ENCODE data around the gene RBMS2. TPM values are rescaled to one million over a fixed set of nuclear protein-coding genes. Genes with fewer than 3 reads are reported as not detected.

The RBMS2 gene
- total and polyA plus RNA-seq, 10 of the 15 experiments (the other 5 are each of a cell fraction or from before 2014, with no cell fraction given), result 0.56 to 7.1 (median 2.4) TPM

DNA sequence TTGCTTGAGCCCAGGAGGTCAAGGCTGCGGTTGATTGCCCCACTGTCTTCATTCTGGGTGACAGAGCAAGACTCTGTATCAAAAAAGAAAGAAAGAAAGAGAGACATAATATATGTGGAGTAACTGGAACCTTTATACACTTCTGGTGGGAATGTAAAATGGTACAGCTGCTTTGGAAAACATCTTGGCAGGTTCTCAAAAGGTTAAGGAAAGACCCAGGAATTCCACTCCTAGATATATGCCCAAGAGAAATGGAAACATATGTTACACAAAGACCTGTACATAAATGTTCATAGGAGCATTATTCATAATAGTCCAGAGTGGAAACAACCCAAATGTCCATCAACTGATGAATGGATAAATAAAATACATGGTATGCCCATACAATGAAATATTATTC is 7.2 kb downstream of the RBMS2 start:
- Histone ChIP-seq H2AFZ (ENCODE audit: control insufficient read depth, low read depth, low read length) (no peak overlapping the region), H3K27ac (ENCODE audit: control insufficient read depth, insufficient read depth) (no peak overlapping the region), H3K4me3 (no peak overlapping the region), H3K27me3 (replicated peaks in 1 of 2; ENCODE audit: control insufficient read depth in 2 of 2, insufficient read depth in 2 of 2, low read length in 1 of 2) (no peaks in the 10 kb centered on the region), H3K36me3 (ENCODE audit: control insufficient read depth in 2 of 2, insufficient read depth in 2 of 2, low read length in 1 of 2) (no peaks in the 10 kb centered on the region), H3K9ac (ENCODE audit: control insufficient read depth, insufficient read depth, low read length) (no peak overlapping the region), H3K4me2 (ENCODE audit: control insufficient read depth, insufficient read depth) (no peak overlapping the region), H3K4me1 (ENCODE audit: control insufficient read depth, insufficient read depth, low read length) (no peaks in the 10 kb centered on the region), H4K20me1 (ENCODE audit: control insufficient read depth, insufficient read depth) (no peaks in the 10 kb centered on the region), H3K79me2 (ENCODE audit: control insufficient read depth, insufficient read depth, low read length) (no peaks in the 10 kb centered on the region), H3K9me3 (replicated peaks; ENCODE audit: control insufficient read depth, insufficient read depth, low read length) (no peaks in the 10 kb centered on the region)
- CTCF ChIA-PET, result interaction anchor here (1.0 kb wide), 1 partner anchor 14 kb away, joined by 3 read pairs; no protein-coding TSS in a partner anchor
- DNase-seq (ENCODE audit: low read depth, low spot score), result no peak
- in situ Hi-C loops (cut with MboI), result no loop called here
- RAD21 ChIA-PET (ENCODE audit: unreplicated experiment), result no interaction called here
- no TSS peak for BruUV-seq (replicated peaks)
- 69% methylated on average over 1 of the region's 1 CpG for WGBS (ENCODE audit: insufficient coverage, insufficient replicate concordance, low lambda C conversion rate, missing lambda C conversion rate)
- POLR2A ChIA-PET, result no interaction called here
- no peak for FAIRE-seq
- SMC1A ChIA-PET (ENCODE audit: uncharacterized antibody, unreplicated experiment), result interaction anchor here (1.4 kb wide), 1 partner anchor 15 kb away, joined by 5 read pairs; no protein-coding TSS in a partner anchor
- no peak for ATAC-seq
- TF ChIP-seq MTA2 (IDR thresholded peaks at IDR 0.05; ENCODE audit: low read depth) (no peak), ZNF217 (IDR thresholded peaks at IDR 0.05) (no peak), CBFB (IDR thresholded peaks at IDR 0.05; ENCODE audit: low read depth) (no peak), NR2C1 (IDR thresholded peaks at IDR 0.05) (no peak), ZNF274 (IDR thresholded peaks at IDR 0.05; ENCODE audit: insufficient read depth, insufficient read length) (no peak), RELA (IDR thresholded peaks at IDR 0.05; ENCODE audit: borderline replicate concordance, partially characterized antibody) (no peak), RBBP5 (conservative IDR thresholded peaks at IDR 0.05) (no peak)
- TF ChIP-seq, protein P1, sequence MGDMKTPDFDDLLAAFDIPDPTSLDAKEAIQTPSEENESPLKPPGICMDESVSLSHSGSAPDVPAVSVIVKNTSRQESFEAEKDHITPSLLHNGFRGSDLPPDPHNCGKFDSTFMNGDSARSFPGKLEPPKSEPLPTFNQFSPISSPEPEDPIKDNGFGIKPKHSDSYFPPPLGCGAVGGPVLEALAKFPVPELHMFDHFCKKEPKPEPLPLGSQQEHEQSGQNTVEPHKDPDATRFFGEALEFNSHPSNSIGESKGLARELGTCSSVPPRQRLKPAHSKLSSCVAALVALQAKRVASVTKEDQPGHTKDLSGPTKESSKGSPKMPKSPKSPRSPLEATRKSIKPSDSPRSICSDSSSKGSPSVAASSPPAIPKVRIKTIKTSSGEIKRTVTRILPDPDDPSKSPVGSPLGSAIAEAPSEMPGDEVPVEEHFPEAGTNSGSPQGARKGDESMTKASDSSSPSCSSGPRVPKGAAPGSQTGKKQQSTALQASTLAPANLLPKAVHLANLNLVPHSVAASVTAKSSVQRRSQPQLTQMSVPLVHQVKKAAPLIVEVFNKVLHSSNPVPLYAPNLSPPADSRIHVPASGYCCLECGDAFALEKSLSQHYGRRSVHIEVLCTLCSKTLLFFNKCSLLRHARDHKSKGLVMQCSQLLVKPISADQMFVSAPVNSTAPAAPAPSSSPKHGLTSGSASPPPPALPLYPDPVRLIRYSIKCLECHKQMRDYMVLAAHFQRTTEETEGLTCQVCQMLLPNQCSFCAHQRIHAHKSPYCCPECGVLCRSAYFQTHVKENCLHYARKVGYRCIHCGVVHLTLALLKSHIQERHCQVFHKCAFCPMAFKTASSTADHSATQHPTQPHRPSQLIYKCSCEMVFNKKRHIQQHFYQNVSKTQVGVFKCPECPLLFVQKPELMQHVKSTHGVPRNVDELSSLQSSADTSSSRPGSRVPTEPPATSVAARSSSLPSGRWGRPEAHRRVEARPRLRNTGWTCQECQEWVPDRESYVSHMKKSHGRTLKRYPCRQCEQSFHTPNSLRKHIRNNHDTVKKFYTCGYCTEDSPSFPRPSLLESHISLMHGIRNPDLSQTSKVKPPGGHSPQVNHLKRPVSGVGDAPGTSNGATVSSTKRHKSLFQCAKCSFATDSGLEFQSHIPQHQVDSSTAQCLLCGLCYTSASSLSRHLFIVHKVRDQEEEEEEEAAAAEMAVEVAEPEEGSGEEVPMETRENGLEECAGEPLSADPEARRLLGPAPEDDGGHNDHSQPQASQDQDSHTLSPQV (IDR thresholded peaks at IDR 0.05), result no peak
- TF ChIP-seq, protein P2, sequence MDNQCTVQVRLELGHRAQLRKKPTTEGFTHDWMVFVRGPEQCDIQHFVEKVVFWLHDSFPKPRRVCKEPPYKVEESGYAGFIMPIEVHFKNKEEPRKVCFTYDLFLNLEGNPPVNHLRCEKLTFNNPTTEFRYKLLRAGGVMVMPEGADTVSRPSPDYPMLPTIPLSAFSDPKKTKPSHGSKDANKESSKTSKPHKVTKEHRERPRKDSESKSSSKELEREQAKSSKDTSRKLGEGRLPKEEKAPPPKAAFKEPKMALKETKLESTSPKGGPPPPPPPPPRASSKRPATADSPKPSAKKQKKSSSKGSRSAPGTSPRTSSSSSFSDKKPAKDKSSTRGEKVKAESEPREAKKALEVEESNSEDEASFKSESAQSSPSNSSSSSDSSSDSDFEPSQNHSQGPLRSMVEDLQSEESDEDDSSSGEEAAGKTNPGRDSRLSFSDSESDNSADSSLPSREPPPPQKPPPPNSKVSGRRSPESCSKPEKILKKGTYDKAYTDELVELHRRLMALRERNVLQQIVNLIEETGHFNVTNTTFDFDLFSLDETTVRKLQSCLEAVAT (IDR thresholded peaks at IDR 0.05), result no peak
- TF ChIP-seq, protein P3, sequence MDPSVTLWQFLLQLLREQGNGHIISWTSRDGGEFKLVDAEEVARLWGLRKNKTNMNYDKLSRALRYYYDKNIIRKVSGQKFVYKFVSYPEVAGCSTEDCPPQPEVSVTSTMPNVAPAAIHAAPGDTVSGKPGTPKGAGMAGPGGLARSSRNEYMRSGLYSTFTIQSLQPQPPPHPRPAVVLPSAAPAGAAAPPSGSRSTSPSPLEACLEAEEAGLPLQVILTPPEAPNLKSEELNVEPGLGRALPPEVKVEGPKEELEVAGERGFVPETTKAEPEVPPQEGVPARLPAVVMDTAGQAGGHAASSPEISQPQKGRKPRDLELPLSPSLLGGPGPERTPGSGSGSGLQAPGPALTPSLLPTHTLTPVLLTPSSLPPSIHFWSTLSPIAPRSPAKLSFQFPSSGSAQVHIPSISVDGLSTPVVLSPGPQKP (IDR thresholded peaks at IDR 0.05; ENCODE audit: low read depth, low read length), result no peak
- intact Hi-C loops (cut with micrococcal nuclease; ENCODE audit: unreplicated experiment), result no loop called here
